Measurements from ENCODE around the gene ATG7.
"Not testable (repeated sequence)": the region's sequence is repeated elsewhere in the genome, so short reads cannot be mapped to it uniquely, and the experiment has no call there.

Gene ATG7

DNA sequence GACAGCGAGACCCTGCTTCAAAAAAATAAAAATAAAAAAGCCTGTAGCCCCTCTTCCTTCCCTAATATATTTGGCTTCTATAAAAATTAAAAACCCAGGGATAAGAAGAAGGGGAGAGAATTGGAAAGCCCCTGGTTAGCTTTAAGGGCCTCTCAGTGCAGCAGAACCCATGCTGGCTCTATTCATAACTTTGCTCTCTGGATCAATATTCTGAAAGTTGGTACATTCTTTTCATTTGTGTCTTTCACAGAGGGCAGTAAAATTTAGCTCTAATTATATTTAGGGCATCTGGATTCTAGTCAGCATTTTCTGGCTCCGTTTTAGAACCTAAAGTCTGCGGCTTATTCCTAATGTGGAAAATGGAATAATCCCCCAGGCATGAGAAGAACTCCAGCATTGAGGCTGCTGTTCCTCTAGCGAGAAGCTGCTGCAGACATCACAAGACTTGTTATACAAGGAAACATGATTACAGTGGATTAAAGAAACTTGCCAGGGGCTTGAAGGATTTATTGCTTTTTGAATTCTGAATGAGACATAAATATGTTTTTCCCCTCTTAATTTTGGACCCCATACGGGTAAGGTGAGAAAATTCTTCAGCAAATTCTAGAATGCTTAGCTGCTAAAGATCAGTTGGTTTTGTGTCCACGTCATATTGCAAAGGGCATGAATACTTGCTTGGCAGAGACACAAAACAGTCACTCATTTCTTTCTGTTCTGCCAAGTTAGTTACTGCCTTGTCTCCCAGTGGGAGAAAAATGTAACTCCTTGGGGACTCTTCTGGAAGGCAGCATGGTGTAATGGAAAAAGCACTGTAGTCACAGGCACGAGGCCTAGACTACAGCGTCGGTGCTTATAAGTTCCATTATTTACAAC is 193.8 kb downstream of the ATG7 start:
- no peak for DNase-seq (ENCODE audit: low spot score)

DNA sequence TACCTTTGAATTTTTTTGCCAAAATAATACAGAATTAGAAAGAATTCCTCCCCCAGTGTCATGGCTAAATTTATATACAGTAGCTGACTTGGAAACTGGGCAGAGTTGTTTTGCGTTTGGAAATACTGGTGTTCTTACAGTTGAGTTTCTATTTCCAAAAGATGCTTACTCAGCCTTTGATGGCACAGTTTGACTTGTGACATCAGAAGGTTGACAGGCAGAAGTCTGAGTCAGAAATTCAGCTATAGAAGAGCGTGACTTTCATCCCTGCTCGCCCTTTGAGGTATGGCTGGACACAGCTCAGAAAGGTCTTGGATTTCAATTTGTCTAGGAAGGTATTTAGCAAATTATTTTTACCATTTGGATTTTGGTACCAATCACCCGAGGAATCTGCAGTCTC is 195.7 kb downstream of the ATG7 start:
- no peak for DNase-seq (ENCODE audit: low spot score)

DNA sequence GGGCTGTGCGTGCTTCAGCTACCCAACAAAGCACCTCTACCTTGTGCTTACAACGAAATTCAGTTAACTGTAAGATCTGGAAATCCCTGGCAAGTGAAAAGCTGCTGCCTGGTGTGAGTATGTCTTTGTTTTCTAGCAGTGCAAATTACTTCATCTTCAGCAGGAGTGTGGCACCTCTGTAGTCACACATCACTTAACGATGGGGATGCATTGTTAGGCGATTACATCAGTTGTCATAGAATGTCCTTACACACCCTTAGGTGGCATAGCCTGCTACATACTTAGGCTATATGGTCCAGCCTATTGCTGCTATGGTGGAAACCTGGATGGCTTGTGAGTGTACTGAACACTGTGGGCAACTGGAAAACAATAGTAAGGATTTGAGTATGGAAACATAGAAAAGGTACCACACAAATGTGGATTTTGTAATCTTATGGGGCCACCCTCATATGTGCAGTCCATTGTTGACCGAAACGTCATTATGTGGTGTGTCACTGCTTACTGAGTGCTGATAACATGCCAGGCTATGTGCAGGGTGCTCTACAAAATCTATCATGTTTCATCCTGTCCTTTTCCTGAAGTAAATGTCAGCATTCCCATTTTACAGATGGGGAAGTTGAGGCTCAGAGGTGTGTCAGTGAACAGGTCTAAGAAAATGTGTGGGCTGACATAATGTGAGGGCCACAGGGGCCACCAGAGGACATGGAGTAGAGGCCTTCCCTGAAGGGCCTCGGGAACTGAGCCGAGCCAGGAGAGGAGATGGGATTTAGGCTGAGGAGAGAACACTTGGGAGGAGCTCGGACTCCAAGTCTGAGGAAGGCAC is 198.0 kb downstream of the ATG7 start:
- DNase-seq (ENCODE audit: low spot score): no peak

DNA sequence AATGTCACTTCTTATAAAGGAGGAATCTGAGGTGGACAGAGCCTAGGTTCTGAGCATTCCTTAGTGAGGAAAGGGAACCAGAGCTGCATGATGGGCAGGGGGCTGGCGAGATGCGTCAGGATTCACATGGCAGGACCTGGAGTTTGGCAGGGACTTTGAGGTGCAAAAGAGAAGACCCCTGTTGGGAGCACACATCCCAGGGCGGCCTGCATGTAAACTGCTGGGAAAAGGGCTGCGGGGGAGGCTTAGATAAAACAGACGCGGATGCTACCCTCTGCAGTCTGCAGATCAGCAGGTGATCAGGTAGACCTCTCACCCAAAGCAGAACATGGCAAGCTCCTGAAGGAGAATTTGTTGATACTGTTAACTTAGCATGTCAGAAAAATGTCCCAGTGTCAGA is 203.1 kb downstream of the ATG7 start:
- DNase-seq (ENCODE audit: low spot score): no peak

DNA sequence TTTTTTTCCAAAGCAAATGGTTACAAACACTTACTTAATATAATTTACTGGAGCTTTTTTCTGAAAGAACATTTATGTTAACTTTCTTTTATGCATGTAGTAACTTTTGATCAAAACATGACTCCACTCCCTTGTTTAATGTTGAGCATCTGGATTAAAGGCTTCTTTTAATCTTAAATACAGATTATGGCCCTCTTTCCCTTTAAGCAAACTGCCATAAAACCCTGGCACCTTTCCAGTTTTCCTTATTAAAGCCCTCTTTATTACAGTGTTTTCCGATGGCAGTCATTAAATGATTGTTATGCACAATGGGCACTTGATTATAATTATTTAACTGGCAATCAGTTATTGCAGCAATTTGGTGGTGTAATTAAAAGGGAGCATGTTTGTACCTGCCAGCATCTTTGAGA is 204.5 kb downstream of the ATG7 start:
- no peak for DNase-seq (ENCODE audit: low spot score)

DNA sequence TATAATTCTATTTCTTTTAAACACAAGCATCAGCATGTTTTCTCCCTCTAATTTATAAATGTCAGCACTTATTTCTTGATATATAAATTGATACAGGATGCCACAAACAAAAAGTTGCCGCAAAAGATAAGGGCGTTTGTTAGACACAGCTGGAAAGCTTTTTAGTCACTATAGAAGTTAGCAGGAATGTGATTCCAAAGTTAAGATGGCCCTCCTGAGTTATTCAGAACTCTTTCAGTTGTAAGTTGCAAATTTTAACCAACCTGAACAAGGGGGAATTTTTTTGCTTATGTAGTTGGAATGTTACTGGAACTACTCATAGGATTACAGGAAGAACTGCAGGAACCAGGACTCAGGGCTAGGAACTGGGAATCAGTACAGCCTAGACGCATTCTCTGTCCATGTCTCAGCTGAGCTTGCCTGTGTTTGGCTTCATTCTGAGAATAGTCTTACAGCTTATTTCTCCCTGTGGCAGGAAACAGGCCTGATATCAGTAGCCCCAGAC is 205.3 kb downstream of the ATG7 start:
- DNase-seq (ENCODE audit: low spot score): no peak

DNA sequence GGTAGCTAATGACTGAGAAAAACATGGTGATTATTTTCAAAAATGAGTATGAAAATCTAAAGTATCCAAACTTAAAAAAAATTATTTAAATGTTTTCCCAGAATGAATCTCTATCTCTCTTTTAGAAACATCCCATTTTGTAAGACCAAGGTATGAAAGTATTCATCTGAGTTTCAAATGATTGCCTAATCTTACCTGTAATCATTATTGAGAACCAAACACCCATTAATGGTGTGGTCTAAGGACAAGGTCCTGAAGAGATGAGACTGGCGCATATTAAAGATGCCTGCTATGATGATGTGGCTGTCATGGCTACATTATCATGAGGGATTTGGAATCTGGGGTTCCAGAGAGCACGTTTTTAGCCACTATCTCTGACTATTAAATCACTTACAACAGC is 206.0 kb downstream of the ATG7 start:
- DNase-seq (ENCODE audit: low spot score): no peak

DNA sequence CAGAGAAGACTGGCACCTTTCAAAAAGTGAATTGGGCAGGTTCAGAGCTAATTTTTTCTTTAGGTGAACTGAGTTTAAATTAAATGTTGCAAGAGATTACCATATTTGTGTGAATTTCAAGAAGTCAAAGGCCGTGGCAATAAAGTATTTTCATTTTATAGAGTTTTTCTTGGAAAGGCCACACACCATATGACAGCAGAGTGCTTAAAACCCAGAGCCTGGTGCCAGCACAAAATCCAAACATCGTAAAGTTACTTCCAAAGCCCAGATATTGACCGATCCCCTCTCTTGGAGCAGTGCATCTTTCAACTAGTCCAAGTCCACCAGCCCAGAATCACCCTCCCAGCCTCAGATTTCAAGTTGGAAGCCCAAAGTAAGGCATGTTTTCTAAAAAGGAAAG is 207.0 kb downstream of the ATG7 start:
- DNase-seq (ENCODE audit: low spot score): no peak

DNA sequence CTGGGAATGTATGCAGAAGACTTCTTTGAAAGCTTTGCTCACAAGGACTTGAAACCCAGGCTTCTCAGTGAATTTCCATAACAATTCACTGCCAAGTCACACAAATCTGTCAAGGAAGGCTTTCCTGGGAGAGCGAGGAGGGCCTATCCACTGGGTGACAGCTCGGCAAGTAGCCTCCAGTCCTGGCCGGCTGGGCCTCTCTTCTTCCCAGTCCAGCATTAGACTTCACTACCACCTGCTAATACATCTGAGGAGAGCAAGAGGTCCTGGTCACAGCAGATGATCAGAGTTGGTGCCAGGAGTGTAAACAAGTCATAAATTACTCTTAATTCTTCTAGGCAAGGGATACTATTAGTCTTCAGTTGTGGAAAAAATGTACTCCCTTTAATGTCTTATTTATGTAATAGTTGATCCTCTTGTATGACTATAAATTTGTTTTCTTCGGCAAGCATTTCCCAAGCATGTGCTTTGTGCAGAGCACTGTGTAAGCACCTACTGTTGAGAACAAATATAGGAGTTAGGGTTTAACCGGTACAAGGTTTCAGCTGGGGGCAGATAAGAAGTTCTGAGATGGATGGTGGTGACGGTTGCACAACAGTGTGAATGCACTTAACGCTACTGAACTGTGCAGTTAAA is 208.6 kb downstream of the ATG7 start:
- DNase-seq (ENCODE audit: low spot score): peak; percentile 64

DNA sequence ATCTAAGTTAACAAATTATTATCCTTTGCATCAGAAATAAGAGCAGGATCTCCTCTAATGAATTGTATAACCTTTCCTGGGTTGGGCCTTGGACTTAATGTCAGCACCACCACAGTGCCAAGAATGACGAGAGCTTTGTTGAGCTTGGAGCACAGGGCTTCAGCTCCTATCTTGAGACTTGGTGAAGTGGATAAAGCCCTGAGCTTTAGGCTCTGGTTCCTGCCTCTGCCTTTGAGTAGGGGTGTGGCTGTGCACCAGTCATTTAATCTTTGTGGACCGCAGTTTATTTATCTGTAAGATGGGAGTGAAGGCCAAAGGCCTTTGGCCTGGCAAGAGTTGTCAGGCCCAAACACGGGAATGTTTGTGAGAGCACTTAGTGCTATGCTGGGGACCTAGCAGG is 209.4 kb downstream of the ATG7 start:
- DNase-seq (ENCODE audit: low spot score): no peak

DNA sequence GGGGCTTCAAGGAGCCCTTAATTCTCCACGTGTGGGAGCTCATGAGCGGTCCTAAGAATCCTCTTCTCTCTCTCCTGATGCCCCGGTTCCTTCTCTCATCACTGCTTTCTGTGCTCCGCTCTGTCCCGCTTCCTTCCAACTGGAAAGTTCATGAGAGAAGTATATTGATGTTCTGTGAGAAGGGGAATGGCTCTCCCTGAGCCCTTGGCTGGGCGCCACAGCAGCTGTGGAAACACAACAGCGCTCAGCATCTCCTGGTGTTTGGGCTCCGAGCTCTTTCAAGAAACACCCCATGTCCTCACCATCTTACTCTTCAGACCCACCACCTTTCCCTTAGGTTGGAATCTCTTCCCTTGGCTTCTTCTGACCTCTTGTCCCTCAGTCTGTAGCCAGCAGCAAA is 209.8 kb downstream of the ATG7 start:
- DNase-seq (ENCODE audit: low spot score): no peak

DNA sequence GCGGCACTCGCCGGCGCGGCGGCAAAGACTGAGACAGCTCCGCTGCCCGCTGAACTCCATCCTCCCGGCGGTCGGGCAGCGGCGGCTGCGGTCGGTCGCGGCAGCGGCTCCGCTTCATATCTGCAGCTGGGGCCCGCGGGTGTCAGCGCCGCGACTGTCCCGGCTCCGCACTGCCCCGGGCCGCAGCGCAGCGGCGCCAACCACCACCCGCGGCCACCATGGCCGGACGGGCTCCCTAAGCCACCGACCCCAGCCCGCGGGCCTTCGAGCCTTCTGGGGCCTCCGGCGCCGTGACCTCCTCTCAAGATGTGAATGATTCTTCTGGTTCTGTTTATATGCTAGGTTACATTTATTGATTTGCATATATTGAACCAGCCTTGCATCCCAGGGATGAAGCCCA is 216.2 kb downstream of the ATG7 start:
- DNase-seq (ENCODE audit: low spot score): not testable (repeated sequence)

DNA sequence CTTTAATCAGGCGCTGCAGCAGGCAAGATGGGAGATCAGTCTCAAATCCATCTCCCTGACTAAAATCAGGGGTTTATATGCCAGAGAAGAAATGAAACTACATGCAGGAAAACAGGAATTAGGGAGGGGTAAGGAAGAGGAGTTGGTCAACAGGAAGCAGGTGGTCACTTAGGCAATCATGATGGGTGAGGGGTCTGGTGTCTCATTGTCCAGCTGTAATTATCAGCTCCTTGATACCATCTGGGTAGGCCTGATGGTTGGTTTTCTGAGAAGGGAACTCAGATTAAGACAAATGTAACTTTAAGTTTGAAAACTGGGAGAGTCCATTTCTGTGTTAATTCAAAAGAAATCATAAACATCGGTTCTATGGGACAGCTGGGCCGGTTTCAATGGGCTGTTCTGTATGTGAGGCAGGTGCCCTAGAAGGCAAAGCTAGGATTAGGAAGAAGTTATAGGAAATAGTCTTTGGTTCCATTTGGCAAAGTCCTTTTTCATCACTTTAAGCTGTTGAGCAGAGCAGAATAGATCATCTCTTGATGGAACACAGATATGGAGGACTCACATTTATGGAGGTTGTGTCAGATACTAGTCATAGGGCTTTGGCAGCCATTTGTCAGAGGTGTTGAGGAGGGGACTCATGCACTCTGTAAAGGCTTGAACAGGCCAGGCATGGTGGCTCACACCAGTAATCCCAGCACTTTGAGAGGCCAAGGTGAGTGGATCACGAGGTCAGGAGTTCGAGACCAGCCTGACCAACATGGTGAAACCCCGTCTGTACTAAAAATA is 222.1 kb downstream of the ATG7 start:
- no peak for DNase-seq (ENCODE audit: low spot score)

DNA sequence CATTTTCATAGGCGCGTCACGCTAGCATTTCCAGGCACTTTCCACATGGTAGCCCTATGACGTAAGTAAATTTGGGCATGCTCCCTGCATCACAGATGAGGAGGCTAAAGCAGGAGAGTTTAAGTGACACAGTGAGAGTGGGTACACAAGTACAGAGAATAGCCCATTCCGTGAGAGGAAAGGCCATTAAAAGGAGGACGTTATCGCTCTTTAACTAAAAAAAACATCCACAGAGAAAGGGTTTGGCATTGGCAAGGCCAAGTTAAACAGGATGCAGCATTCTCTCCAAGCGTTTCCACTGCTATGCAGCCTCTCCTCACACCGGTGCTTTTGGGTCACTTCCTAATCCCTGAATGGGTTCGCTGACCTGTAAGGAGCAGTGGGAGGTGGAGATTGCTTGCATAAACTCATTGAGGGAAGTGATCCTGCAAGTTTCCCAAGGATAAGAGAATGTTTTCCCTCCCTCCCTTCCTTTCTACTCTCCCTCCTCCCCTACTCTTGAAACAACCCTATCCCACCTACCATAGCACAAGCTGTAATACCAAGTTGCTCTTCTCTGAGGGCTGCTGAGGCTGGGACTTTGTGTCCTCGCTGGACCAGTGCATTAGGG is 223.9 kb downstream of the ATG7 start:
- peak; percentile 58 for DNase-seq (ENCODE audit: low spot score)

DNA sequence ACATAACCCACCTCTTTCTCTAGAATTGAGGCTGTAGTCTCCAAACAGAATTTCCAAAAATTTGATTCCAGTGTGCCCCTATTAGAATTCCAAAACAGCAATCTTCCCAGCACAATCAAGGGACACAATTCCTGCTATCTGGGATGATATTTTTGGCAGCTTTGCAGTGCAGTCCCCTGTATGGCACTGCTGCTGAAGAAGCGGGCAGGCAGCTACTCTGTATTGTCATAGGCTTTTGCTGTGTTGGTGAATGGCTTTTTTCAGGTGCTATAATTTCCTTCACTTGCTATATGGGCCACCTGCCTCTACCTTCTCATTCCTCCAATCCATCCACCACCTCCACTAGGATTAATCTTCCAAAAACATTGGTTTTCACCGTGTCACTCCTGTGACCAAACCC is 226.0 kb downstream of the ATG7 start:
- no peak for DNase-seq (ENCODE audit: low spot score)

DNA sequence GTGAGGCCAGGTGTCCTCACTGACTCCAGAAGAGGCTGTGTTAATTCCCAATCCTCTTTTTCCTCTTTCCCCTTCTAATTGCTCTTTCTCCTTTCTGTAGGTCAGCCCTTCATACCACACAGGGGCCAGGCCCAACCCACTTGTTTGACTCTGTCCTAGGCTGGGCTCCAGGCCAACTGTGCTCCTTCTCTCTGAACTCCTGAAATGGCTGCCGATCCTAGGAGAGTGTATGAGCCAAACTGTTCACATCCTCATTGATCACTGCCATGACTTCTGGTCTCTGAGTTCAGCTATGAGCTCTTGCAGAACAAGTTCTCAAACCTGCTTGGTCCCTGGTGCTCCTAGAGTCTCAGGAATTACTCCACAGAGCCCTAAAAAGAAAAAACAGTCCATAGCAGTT is 226.4 kb downstream of the ATG7 start:
- peak; percentile 27 for DNase-seq (ENCODE audit: low spot score)

DNA sequence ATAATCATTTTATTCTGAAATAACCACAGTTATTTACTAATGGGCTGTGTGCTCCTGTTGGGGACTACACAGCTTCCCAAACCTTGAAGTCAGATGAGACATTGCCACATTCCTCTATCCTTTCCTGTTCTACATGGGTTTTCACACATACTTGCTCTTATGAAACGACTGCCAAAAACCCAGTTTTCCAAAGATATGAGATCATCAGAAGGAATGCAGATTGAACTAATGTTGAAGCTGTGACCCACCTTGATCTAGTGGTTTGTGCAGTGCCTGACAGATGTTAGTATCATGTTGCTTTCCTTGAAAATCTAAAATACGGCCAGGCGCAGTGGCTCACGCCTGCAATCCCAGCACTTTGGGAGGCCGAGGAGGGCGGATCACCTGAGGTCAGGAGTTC is 226.9 kb downstream of the ATG7 start:
- no peak for DNase-seq (ENCODE audit: low spot score)

DNA sequence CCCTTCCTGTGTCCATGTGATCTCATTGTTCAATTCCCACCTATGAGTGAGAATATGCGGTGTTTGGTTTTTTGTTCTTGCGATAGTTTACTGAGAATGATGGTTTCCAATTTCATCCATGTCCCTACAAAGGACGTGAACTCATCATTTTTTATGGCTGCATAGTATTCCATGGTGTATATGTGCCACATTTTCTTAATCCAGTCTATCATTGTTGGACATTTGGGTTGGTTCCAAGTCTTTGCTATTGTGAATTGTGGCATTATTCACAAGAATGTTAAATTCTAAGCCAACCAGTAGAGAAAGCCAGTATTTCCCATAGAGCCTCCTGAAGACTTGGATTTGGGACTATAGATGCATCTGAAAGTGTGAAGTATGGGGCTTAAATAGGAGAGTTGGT is 230.2 kb downstream of the ATG7 start:
- not testable (repeated sequence) for DNase-seq (ENCODE audit: low spot score)

DNA sequence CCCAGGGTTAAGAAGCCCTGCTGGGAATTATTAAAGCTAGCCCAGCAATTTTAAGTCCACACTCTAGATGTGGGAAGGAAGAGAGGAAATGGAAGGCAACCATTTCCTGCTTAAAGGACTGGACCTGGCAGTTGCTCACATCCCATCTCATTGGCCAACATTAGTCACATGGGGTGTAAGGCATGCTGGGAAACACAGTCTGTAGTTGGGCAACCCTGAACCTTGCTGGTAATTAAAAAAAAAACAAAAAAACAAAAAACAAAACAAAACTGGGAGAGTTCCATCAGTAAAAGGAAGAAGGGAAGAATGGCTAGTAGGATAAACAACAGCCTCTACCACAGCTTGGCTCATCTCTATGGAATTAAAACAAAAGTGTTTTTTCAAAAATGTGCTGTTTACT is 235.5 kb downstream of the ATG7 start:
- no peak for DNase-seq (ENCODE audit: low spot score)

DNA sequence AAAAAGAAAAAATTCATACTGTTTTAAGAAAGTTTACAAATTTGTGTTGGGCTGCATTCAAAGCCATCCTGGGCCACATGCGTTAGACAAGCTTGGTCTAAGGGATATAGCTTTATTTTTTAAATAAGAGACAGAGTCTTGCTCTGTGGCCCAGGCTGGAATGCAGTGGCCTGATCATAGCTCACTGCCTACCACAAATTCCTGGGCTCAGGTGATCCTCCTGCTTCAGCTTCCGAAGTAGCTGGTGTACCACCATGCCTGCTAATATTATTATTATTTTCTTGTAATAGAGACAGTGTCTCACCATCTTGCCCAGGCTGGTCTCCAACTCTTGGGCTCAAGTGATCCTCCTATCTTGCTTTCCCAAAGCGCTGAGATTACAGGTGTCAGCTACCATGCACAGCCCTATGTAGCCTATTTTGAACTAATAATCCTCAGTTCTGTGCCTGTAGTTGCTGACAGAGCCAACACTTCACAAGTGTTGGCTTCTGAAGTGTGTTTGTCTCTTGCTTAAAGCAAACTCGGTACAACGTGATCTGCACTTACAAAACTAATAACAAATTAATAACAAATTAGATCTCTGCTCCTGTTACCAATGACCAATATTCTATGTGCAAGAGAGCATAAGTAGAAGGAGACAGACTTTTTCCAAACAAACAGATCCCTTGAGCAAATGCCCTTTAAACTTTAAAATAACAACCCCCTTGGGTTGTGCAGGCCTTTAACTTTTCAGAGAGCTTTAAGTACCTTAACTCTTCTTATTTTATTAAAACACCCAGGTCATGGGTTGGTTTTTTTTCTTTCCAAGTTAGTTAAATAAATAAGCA is 236.4 kb downstream of the ATG7 start:
- no peak for DNase-seq (ENCODE audit: low spot score)

Measured in iPS-NIHi11 (cell line).